Tibial nerve (tissue), 3 donors: ENCODE data around the gene MARF1.

ENCODE experiments used
- POLR2A ChIP-seq, 2 donors: fragments of 450-650 bp; IDR thresholded peaks; one replicate each; pipeline ENCODE4 v1.6.1; 2017; ENCODE audit warnings: antibody characterized with exemption in 2 of 2, mild to moderate bottlenecking in 2 of 2, moderate library complexity in 2 of 2
- TF ChIP-seq, protein P1 (sequence below), 5 experiments: fragments of 200-600 bp in 3 of 5; fragments of 450-650 bp in 2 of 5; sonication (generic) in 3 of 5; IDR thresholded peaks; one replicate each; pipeline ENCODE4 v1.5.1; 2016 to 2019; ENCODE audit warnings: antibody characterized with exemption in 5 of 5, mild to moderate bottlenecking in 3 of 5, moderate library complexity in 2 of 5

DNA sequence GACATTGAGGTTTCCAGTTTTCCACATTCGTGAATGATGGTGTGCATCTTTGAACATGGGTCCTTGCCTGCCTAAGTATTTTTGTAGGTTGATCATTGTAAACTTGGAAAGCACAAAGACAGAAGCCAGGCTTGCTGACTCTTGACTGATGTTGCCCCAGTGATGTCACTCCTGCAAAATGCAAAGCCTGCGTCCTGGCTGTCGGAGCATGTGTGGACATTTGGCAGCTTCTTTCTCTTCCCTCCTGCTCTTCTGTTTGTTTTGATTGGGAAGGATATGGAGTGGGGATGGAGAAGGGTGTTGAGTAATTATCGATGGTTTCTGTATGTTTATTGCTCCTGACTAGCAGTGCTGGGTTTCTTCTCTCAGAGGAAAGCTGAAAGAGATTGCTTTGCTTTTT, 10.3 kb upstream of the MARF1 start:
- TF ChIP-seq, protein P1, sequence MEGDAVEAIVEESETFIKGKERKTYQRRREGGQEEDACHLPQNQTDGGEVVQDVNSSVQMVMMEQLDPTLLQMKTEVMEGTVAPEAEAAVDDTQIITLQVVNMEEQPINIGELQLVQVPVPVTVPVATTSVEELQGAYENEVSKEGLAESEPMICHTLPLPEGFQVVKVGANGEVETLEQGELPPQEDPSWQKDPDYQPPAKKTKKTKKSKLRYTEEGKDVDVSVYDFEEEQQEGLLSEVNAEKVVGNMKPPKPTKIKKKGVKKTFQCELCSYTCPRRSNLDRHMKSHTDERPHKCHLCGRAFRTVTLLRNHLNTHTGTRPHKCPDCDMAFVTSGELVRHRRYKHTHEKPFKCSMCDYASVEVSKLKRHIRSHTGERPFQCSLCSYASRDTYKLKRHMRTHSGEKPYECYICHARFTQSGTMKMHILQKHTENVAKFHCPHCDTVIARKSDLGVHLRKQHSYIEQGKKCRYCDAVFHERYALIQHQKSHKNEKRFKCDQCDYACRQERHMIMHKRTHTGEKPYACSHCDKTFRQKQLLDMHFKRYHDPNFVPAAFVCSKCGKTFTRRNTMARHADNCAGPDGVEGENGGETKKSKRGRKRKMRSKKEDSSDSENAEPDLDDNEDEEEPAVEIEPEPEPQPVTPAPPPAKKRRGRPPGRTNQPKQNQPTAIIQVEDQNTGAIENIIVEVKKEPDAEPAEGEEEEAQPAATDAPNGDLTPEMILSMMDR (IDR thresholded peaks at IDR 0.05), result no peak
- no peak for TF ChIP-seq POLR2A (IDR thresholded peaks at IDR 0.05)
